Mesenteric fat pad (tissue), 1 donor: ENCODE results near the gene LAMB2. TPM values are rescaled to one million over a fixed set of nuclear protein-coding genes. Genes with fewer than 3 reads are reported as not detected.

ENCODE experiments used
- DNase-seq: peaks from one replicate; pipeline ENCODE4 v3.0.0-alpha.2; 2020; ENCODE audit warnings: low spot score
- microRNA-seq: library from miRNA; unstranded; fragments of <30 nt; microRNA quantifications from one replicate; pipeline ENCODE4 v1.2.0, GENCODE V29; 2020; ENCODE audit warnings: borderline number of aligned reads
- total RNA-seq: library from RNA; stranded (reverse); fragmentation: NEBNext Ultra II Directional; extraction: Animal tissue kit (Norgen Biotek cat#: 25700); gene quantifications from one replicate; pipeline ENCODE4 v1.2.1, GENCODE V29; 2021
- donor health status: DM: yes; HTN: yes; CAD: no.

Gene LAMB2
- total RNA-seq, 1 donor from 2014 or later: 310 TPM

DNA sequence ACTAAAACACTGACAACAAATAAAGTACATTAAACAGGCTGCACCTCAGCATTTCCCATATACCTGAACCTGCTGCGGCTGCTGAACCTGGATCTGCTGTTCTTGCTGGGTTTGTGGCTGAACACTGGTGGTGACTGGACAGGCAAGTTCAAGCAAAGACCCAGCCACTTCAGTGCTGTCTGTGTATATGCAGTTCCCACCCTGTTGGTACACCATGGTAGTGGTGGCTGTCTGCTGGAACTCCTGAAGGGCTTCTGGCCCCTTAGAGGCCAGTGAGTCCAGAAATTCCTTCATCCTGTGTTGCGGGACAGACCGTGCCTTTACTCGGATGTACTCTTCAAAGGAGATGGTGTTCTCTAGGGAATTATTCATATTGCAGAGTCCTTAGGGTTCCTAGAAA, 56.2 kb downstream of the LAMB2 start:
- no peak for DNase-seq

DNA sequence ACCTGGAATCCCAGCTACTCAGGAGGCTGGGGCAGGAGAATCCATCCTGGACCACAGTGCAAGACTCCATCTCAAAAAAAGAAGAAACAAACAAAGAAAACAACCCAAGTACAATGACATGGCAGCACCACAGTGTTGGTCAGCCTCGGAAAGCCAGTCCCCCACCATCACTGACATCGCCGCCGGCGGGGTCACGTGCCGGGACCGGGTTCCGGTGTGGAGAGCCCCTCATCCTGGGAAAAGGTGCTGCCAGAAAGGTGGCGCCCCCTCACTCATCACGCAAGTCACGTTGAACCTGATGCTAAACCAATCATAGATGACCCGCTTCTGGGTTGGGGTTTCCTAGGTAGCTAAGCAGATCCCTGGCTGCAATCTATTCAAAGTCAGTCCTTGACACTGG, 56.7 kb downstream of the LAMB2 start:
- DNase-seq: no peak

Small RNA genes within 50 kb of the gene (microRNA-seq; reads per million reads assigned to microRNA genes)
- gene MIR6890: not detected

Other genes starting within 250 kb of the LAMB2 start
- gene SLC25A20, start 234.2 kb downstream of the LAMB2 start, total RNA-seq: 46.1 TPM
- 92.3 TPM for gene ARIH2, start 214.2 kb downstream of the LAMB2 start, total RNA-seq
- gene P4HTM, start 142.8 kb downstream of the LAMB2 start, total RNA-seq: 16.2 TPM
- 104 TPM for gene WDR6, start 125.7 kb downstream of the LAMB2 start, total RNA-seq
- 16.0 TPM for gene DALRD3, start 114.5 kb downstream of the LAMB2 start, total RNA-seq
- gene NDUFAF3, start 110.9 kb downstream of the LAMB2 start, total RNA-seq: 102 TPM
- 123 TPM for gene IMPDH2, start 103.7 kb downstream of the LAMB2 start, total RNA-seq
- gene QRICH1, start 39.0 kb downstream of the LAMB2 start, total RNA-seq: 96.9 TPM
- 167 TPM for gene QARS1, start 28.3 kb downstream of the LAMB2 start, total RNA-seq
- 45.0 TPM for gene USP19, start 12.2 kb downstream of the LAMB2 start, total RNA-seq
- gene CCDC71, start 33.3 kb upstream of the LAMB2 start, total RNA-seq: 19.4 TPM
- gene KLHDC8B, start 38.5 kb upstream of the LAMB2 start, total RNA-seq: 53.5 TPM
- gene C3orf62, start 144.2 kb upstream of the LAMB2 start, total RNA-seq: 5.8 TPM
- gene USP4, start 207.0 kb upstream of the LAMB2 start, total RNA-seq: 65.5 TPM
- gene GPX1, start 225.3 kb upstream of the LAMB2 start, total RNA-seq: 724 TPM